ENCODE results near the gene STARD7. TPM values are rescaled to one million over a fixed set of nuclear protein-coding genes. Genes with fewer than 3 reads are reported as not detected.
A peak's percentile ranks its signal among the peaks of the same experiment; 100 is the strongest.

The STARD7 gene
- total RNA-seq, 6 experiments from 2014 or later, result 52.8 to 83.9 (median 65.4) TPM

GRCh38 chr2:96209729-96210085 lies 1.1 kb upstream of the STARD7 start:
- Histone ChIP-seq H3K9me3 (no peaks in the 10 kb centered on the region), H3K4me3 (peak overlapping the region in 2 of 3 donors; percentile 95 to 98), H3K27me3 (no peaks in the 10 kb centered on the region), H3K27ac (no peak overlapping the region), H3K4me1 (peaks cover 0 to 31% (median 8%) of the 10 kb centered on the region in 4 donors), H3K36me3 (no peaks in the 10 kb centered on the region)
- WGBS (ENCODE audit: insufficient coverage, low coverage, low lambda C conversion rate, missing lambda C conversion rate), result 63% methylated on average over 4 of the region's 9 CpGs
- ATAC-seq (no peak), DNase-seq (no peak)
- TF ChIP-seq POLR2A (IDR thresholded peaks at IDR 0.05), result no peak
- intact Hi-C loops (cut with DNase I), result no loop called here

GRCh38 chr2:96209011-96209728 lies 543 bp upstream of the STARD7 start:
- DNase-seq (no peak), ATAC-seq (no peak)
- no peak for TF ChIP-seq POLR2A (IDR thresholded peaks at IDR 0.05)
- TF ChIP-seq CTCF (IDR thresholded peaks at IDR 0.05), result no peak
- Histone ChIP-seq H3K36me3 (no peaks in the 10 kb centered on the region), H3K4me3 (peak overlapping the region; percentile 95 to 99 (median 98)), H3K27me3 (no peaks in the 10 kb centered on the region), H3K4me1 (peaks cover 0 to 37% (median 10%) of the 10 kb centered on the region in 4 donors), H3K27ac (peak overlapping the region; percentile 45 to 97 (median 93)), H3K9me3 (no peaks in the 10 kb centered on the region)
- WGBS (ENCODE audit: insufficient coverage, low coverage, low lambda C conversion rate, missing lambda C conversion rate), result 11% methylated on average over 9 of the region's 21 CpGs
- intact Hi-C loops (cut with DNase I), result no loop called here

GRCh38 chr2:96207774-96208142 lies 869 bp downstream of the STARD7 start:
- Histone ChIP-seq H3K4me3 (peak overlapping the region; percentile 95 to 99 (median 98)), H3K9me3 (no peaks in the 10 kb centered on the region), H3K36me3 (no peaks in the 10 kb centered on the region), H3K4me1 (peaks cover 0 to 51% (median 15%) of the 10 kb centered on the region in 4 donors), H3K27ac (peak overlapping the region; percentile 90 to 97 (median 93)), H3K27me3 (no peaks in the 10 kb centered on the region)
- intact Hi-C loops (cut with DNase I), result no loop called here
- 0% methylated on average over 10 of the region's 12 CpGs for whole genome bisulfite sequencing (ENCODE audit: insufficient coverage, low coverage, low lambda C conversion rate, missing lambda C conversion rate)
- TF ChIP-seq POLR2A (IDR thresholded peaks at IDR 0.05) (no peak), CTCF (IDR thresholded peaks at IDR 0.05) (no peak)
- DNase-seq, result no peak
- peak in 1 of 4 donors; percentile 0 for ATAC-seq

- no peaks in the 10 kb centered on the region for H3K27me3 ChIP-seq
- intact Hi-C loops (cut with DNase I), result no loop called here
- H3K9me3 ChIP-seq, result no peaks in the 10 kb centered on the region
- no peaks in the 10 kb centered on the region for H3K36me3 ChIP-seq
- 2% methylated on average over 11 of the region's 11 CpGs for WGBS (ENCODE audit: insufficient coverage, low coverage, low lambda C conversion rate, missing lambda C conversion rate)
- H3K4me3 ChIP-seq, result peak overlapping the region; percentile 95 to 99 (median 98)
- ATAC-seq, result no peak
- TF ChIP-seq POLR2A (IDR thresholded peaks at IDR 0.05) (no peak), CTCF (IDR thresholded peaks at IDR 0.05) (no peak)
- peaks cover 0 to 56% (median 17%) of the 10 kb centered on the region in 4 donors for H3K4me1 ChIP-seq
- H3K27ac ChIP-seq, result peak overlapping the region; percentile 90 to 97 (median 93)
- DNase-seq, result no peak
These were observed 1.4 kb downstream of the STARD7 start for GRCh38 chr2:96207073-96207773.

- Histone ChIP-seq H3K27ac (peak overlapping the region in 1 of 3 donors; percentile 20), H3K27me3 (no peaks in the 10 kb centered on the region), H3K9me3 (no peaks in the 10 kb centered on the region), H3K4me1 (peaks cover 0 to 69% (median 22%) of the 10 kb centered on the region in 4 donors), H3K4me3 (no peak overlapping the region), H3K36me3 (no peaks in the 10 kb centered on the region)
- no peak for DNase-seq
- intact Hi-C loops (cut with DNase I), result no loop called here
- no peak for TF ChIP-seq POLR2A (IDR thresholded peaks at IDR 0.05)
- no peak for TF ChIP-seq CTCF (IDR thresholded peaks at IDR 0.05)
- no peak for ATAC-seq
These were observed 2.7 kb downstream of the STARD7 start for GRCh38 chr2:96205888-96206287.

Measured in right lobe of liver (tissue), 6 donors.